PC-3 (cell line): ENCODE results near the gene KIF13A. TPM values are rescaled to one million over a fixed set of nuclear protein-coding genes. Genes with fewer than 3 reads are reported as not detected.
"Not testable (repeated sequence)": the region's sequence is repeated elsewhere in the genome, so short reads cannot be mapped to it uniquely, and the experiment has no call there.

ENCODE experiments used
- ATAC-seq: fragments of 200-7000 bp; cut with Tn5 transposase; 2 replicates; pipeline ENCODE4 v1.9.1; 2020; ENCODE audit warnings: mild to moderate bottlenecking, moderate library complexity
- BruUV-seq: library from RNA; stranded (reverse); fragments of 400-500 nt; replicated peaks from 2 replicates; lab custom pipeline; 2021; lab: Mats Ljungman, UMichigan
- CTCF ChIA-PET: fragments of 300-600 bp; sonication (Branson Sonifier 250); formaldehyde crosslinking; loops from one replicate; lab custom pipeline; 2022; ENCODE audit warnings: antibody characterized with exemption; lab: Charles Lee
- POLR2A ChIA-PET: fragments of 300-600 bp; sonication (Branson Sonifier 250); formaldehyde crosslinking; loops from one replicate; lab custom pipeline; 2022; ENCODE audit warnings: antibody characterized with exemption; ENCODE audit not compliant: unreplicated experiment; lab: Charles Lee
- DNase-seq: peaks from one replicate; pipeline ENCODE4 v3.0.0-alpha.2; 2015
- H2AFZ ChIP-seq: fragments of 300-600 bp; sonication (generic); 2 replicates; pipeline ENCODE4 v1.6.0; 2016; ENCODE audit warnings: antibody characterized with exemption, low read length
- H3F3A ChIP-seq: fragments of 300-600 bp; sonication (generic); one replicate; pipeline ENCODE4 v1.6.0; 2017; ENCODE audit warnings: antibody characterized with exemption, low read length, control low read depth, mild to moderate bottlenecking; ENCODE audit not compliant: unreplicated experiment
- H3K27ac ChIP-seq: fragments of 300-600 bp; sonication (generic); 2 replicates; pipeline ENCODE4 v1.5.1; 2016; ENCODE audit warnings: mild to moderate bottlenecking, low read length
- H3K27me3 ChIP-seq: fragments of 300-600 bp; sonication (generic); 2 replicates; pipeline ENCODE4 v1.6.1; 2016; ENCODE audit warnings: low read length, mixed read lengths
- H3K36me3 ChIP-seq: fragments of 300-600 bp; sonication (generic); 2 replicates; pipeline ENCODE4 v1.6.1; 2016; ENCODE audit warnings: low read depth, mixed run types, low read length, mixed read lengths
- H3K4me1 ChIP-seq: fragments of 300-600 bp; sonication (generic); 2 replicates; pipeline ENCODE4 v1.5.1; 2016; ENCODE audit warnings: low read length; ENCODE audit not compliant: insufficient read depth
- H3K4me2 ChIP-seq: fragments of 300-600 bp; sonication (generic); 2 replicates; pipeline ENCODE4 v1.6.0; 2016; ENCODE audit warnings: low read length
- H3K4me3 ChIP-seq: fragments of 300-600 bp; sonication (generic); 2 replicates; pipeline ENCODE4 v1.5.1; 2016; ENCODE audit warnings: mild to moderate bottlenecking, low read length, mixed read lengths
- H3K79me2 ChIP-seq: fragments of 300-600 bp; sonication (generic); 2 replicates; pipeline ENCODE4 v1.6.1; 2017; ENCODE audit warnings: low read length, mixed read lengths
- H3K9ac ChIP-seq: fragments of 300-600 bp; sonication (generic); 2 replicates; pipeline ENCODE4 v1.6.0; 2016; ENCODE audit warnings: mild to moderate bottlenecking, low read length
- H3K9me2 ChIP-seq: fragments of 300-600 bp; sonication (generic); replicated peaks from 2 replicates; pipeline ENCODE4 v1.6.1; 2016; ENCODE audit warnings: mixed run types, low read length, mixed read lengths
- H3K9me3 ChIP-seq: fragments of 300-600 bp; sonication (generic); 2 replicates; pipeline ENCODE4 v1.6.1; 2016; ENCODE audit warnings: low read length, mixed read lengths
- H4K20me1 ChIP-seq: fragments of 300-600 bp; sonication (generic); 2 replicates; pipeline ENCODE4 v1.6.1; 2016; ENCODE audit warnings: low read length, mixed read lengths
- EZH2 ChIP-seq: fragments of 300-600 bp; sonication (generic); IDR thresholded peaks from one replicate; pipeline ENCODE4 v1.6.1; 2017; ENCODE audit warnings: antibody characterized with exemption, mild to moderate bottlenecking, low read length; ENCODE audit not compliant: unreplicated experiment
- EZH2phosphoT487 ChIP-seq: fragments of 300-600 bp; sonication (generic); IDR thresholded peaks from 2 replicates; pipeline ENCODE4 v1.6.1; 2018; ENCODE audit warnings: mild to moderate bottlenecking, antibody characterized with exemption, low read length, borderline replicate concordance
- intact Hi-C: fragments of 100-400 bp; cut with micrococcal nuclease; formaldehyde crosslinking; loops from 2 replicates; pipeline ENCODE4 v1.9.0; 2023
- total RNA-seq: library from RNA; depleted of rRNA; stranded (reverse); fragments of >200 nt; gene quantifications from 2 replicates; pipeline ENCODE4 v1.2.3, GENCODE V29; 2014
- TF ChIP-seq, protein P1 (sequence below): fragments of 300-600 bp; sonication (generic); conservative IDR thresholded peaks from 2 replicates; pipeline ENCODE4 v1.5.1; 2017; ENCODE audit warnings: antibody characterized with exemption, low read depth, mild to moderate bottlenecking, low read length

Gene KIF13A
- total RNA-seq, 1 experiment from 2014 or later = 21.3 TPM

DNA sequence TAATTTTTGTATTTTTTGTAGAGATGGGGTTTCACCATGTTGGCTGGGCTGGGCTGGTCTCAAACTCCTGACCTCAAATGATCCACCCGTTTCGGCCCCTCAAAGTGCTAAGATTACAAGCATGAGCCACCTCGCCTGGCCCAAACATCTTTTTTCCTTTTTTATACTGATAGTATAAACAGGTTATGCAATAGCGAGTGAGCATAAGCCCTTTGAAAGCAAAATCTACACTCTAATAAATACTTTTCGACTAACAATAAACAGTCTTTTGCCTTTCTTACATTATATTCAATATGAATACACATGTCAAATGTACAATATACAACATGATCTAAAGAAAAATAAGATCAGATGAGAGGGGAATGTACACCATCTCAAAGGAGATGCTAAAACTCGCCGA is 38.7 kb downstream of the KIF13A start:
- H3F3A ChIP-seq = no peaks in the 10 kb centered on the region
- H3K9me3 ChIP-seq = no peaks in the 10 kb centered on the region
- CTCF ChIA-PET = no interaction called here
- H4K20me1 ChIP-seq = no peaks in the 10 kb centered on the region
- H2AFZ ChIP-seq = no peak overlapping the region
- no peaks in the 10 kb centered on the region for H3K9me2 ChIP-seq
- no peaks in the 10 kb centered on the region for H3K79me2 ChIP-seq
- H3K4me3 ChIP-seq = no peak overlapping the region
- no peaks in the 10 kb centered on the region for H3K4me1 ChIP-seq
- POLR2A ChIA-PET = no interaction called here
- BruUV-seq = no TSS peak
- no peak for TF ChIP-seq EZH2
- TF ChIP-seq, protein P1, sequence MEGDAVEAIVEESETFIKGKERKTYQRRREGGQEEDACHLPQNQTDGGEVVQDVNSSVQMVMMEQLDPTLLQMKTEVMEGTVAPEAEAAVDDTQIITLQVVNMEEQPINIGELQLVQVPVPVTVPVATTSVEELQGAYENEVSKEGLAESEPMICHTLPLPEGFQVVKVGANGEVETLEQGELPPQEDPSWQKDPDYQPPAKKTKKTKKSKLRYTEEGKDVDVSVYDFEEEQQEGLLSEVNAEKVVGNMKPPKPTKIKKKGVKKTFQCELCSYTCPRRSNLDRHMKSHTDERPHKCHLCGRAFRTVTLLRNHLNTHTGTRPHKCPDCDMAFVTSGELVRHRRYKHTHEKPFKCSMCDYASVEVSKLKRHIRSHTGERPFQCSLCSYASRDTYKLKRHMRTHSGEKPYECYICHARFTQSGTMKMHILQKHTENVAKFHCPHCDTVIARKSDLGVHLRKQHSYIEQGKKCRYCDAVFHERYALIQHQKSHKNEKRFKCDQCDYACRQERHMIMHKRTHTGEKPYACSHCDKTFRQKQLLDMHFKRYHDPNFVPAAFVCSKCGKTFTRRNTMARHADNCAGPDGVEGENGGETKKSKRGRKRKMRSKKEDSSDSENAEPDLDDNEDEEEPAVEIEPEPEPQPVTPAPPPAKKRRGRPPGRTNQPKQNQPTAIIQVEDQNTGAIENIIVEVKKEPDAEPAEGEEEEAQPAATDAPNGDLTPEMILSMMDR = no peak
- TF ChIP-seq EZH2phosphoT487 = no peak
- H3K27me3 ChIP-seq = no peaks in the 10 kb centered on the region
- no peak for DNase-seq
- H3K27ac ChIP-seq = no peak overlapping the region
- H3K36me3 ChIP-seq = no peaks in the 10 kb centered on the region
- H3K9ac ChIP-seq = no peak overlapping the region
- no peak for ATAC-seq
- H3K4me2 ChIP-seq = no peak overlapping the region
- intact Hi-C loops = no loop called here

GRCh38 chr6:17947574-17947973 is 39.9 kb downstream of the KIF13A start:
- DNase-seq, H3K9me2 ChIP-seq, H3K4me2 ChIP-seq, BruUV-seq, H3K9me3 ChIP-seq, H3K79me2 ChIP-seq, POLR2A ChIA-PET, H2AFZ ChIP-seq, H3K4me3 ChIP-seq, H3K36me3 ChIP-seq, H3F3A ChIP-seq, H4K20me1 ChIP-seq, ATAC-seq, H3K4me1 ChIP-seq, H3K27me3 ChIP-seq, H3K9ac ChIP-seq, intact Hi-C loops, H3K27ac ChIP-seq: not testable (repeated sequence)
- CTCF ChIA-PET = interaction anchor here (0.7 kb wide), 1 partner anchor 21 kb away, joined by 4 read pairs; no protein-coding TSS in a partner anchor

DNA sequence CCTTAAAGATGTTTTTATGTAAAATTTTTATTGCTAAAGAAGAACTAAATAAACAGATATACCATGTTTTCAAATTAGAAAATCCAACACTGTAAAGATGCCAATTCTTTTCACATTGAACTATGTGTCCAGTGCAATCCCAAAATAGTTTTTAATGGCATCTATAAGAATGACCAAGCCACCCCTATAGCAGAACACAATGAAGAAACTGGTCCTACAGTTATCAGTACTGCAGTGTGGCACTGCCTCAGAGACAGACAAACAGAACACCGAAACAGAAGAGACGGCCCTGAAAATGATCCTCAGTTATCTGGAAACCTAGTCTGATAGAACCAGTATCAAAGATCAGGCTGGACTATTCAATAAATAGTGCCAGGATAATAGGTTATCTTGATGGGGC is 41.9 kb downstream of the KIF13A start:
- H3K9ac ChIP-seq = no peak overlapping the region
- no peak overlapping the region for H2AFZ ChIP-seq
- H3F3A ChIP-seq = no peaks in the 10 kb centered on the region
- no peaks in the 10 kb centered on the region for H3K79me2 ChIP-seq
- ChIA-PET POLR2A (no interaction called here), CTCF (no interaction called here)
- DNase-seq = no peak
- no peak for TF ChIP-seq EZH2
- no peak for TF ChIP-seq EZH2phosphoT487
- TF ChIP-seq, protein P1 = no peak
- H3K4me3 ChIP-seq = no peak overlapping the region
- H3K4me1 ChIP-seq = no peaks in the 10 kb centered on the region
- no peak overlapping the region for H3K27ac ChIP-seq
- H3K4me2 ChIP-seq = no peak overlapping the region
- BruUV-seq = no TSS peak
- no peak for ATAC-seq
- H3K9me2 ChIP-seq = no peaks in the 10 kb centered on the region
- H3K9me3 ChIP-seq = no peaks in the 10 kb centered on the region
- H4K20me1 ChIP-seq = no peaks in the 10 kb centered on the region
- no peaks in the 10 kb centered on the region for H3K36me3 ChIP-seq
- intact Hi-C loops = no loop called here
- H3K27me3 ChIP-seq = no peaks in the 10 kb centered on the region
